ENCODE data around the gene PAMR1.

DNA sequence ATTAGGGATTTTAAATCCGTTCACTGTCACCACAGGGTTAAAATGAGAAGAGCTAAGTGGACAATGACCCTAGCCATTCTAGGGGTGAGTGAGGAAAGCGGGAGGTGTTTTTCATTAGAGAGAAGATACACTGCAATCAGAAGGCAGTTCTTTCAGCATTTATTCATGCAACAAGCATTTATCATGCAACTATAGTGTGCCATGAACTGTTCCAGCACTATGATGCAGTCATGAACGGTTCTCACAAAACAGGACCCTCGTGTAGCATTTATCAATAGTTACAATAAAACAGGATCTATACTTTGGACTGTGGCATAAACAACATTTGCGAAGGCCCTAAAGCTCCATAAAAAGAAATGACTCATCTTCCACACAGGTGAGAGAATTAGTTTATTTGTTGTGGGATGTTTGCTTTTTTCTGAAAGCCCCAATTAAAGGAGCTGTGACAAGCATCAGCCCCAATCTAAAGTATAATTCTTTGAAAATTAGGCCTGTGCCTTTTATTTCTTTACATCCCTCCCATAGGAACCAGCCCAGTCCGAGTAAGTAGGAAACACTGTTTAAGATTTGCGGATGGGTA lies 51.5 kb downstream of the PAMR1 start:
- TF ChIP-seq, protein P1, sequence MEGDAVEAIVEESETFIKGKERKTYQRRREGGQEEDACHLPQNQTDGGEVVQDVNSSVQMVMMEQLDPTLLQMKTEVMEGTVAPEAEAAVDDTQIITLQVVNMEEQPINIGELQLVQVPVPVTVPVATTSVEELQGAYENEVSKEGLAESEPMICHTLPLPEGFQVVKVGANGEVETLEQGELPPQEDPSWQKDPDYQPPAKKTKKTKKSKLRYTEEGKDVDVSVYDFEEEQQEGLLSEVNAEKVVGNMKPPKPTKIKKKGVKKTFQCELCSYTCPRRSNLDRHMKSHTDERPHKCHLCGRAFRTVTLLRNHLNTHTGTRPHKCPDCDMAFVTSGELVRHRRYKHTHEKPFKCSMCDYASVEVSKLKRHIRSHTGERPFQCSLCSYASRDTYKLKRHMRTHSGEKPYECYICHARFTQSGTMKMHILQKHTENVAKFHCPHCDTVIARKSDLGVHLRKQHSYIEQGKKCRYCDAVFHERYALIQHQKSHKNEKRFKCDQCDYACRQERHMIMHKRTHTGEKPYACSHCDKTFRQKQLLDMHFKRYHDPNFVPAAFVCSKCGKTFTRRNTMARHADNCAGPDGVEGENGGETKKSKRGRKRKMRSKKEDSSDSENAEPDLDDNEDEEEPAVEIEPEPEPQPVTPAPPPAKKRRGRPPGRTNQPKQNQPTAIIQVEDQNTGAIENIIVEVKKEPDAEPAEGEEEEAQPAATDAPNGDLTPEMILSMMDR (IDR thresholded peaks at IDR 0.05): no peak
- TF ChIP-seq EP300 (IDR thresholded peaks at IDR 0.05): no peak
- TF ChIP-seq POLR2A (IDR thresholded peaks at IDR 0.05): no peak
- no peak for TF ChIP-seq POLR2AphosphoS5 (IDR thresholded peaks at IDR 0.05)
